Neuronal stem cell (in vitro differentiated cells): ENCODE results near the gene CAMTA1.

Experiments
- DNase-seq: peaks from one replicate; pipeline ENCODE4 v3.0.0-alpha.2; 2013; ENCODE audit warnings: low spot score
- H2AFZ ChIP-seq: one replicate; pipeline ENCODE4 v1.6.1; 2013; ENCODE audit warnings: mild to moderate bottlenecking, low read length, inconsistent platforms
- H2AK5ac ChIP-seq: 2 replicates; pipeline ENCODE4 v1.6.1; 2013; ENCODE audit warnings: low read depth, mild to moderate bottlenecking, inconsistent platforms, low read length, moderate library complexity, mixed read lengths
- H2BK120ac ChIP-seq: 2 replicates; pipeline ENCODE4 v1.6.1; 2013; ENCODE audit warnings: low read depth, mild to moderate bottlenecking, inconsistent platforms, low read length, moderate library complexity, mixed read lengths
- H2BK12ac ChIP-seq: one replicate; pipeline ENCODE4 v1.6.1; 2013; ENCODE audit warnings: low read length, inconsistent platforms
- H2BK15ac ChIP-seq: 2 replicates; pipeline ENCODE4 v1.6.1; 2013; ENCODE audit warnings: mild to moderate bottlenecking, low read length, inconsistent platforms, mixed read lengths
- H2BK5ac ChIP-seq: one replicate; pipeline ENCODE4 v1.6.1; 2013; ENCODE audit warnings: inconsistent platforms, mild to moderate bottlenecking, low read length, moderate library complexity
- H3K14ac ChIP-seq: one replicate; pipeline ENCODE4 v1.6.1; 2013; ENCODE audit warnings: low read length, inconsistent platforms
- H3K18ac ChIP-seq: 2 replicates; pipeline ENCODE4 v1.6.1; 2013; ENCODE audit warnings: low read length, inconsistent platforms
- H3K23ac ChIP-seq: 2 replicates; pipeline ENCODE4 v1.6.1; 2013; ENCODE audit warnings: low read depth, mild to moderate bottlenecking, mixed read lengths, low read length, inconsistent platforms; ENCODE audit not compliant: poor library complexity
- H3K27ac ChIP-seq: replicated peaks from 3 replicates; pipeline ENCODE4 v1.5.1; 2013; ENCODE audit warnings: low read length, inconsistent platforms
- H3K27me3 ChIP-seq, 3 experiments: 2 replicates each; pipeline ENCODE4 v1.6.1; 2013; ENCODE audit warnings: low read length in 3 of 3, mild to moderate bottlenecking in 2 of 3, inconsistent platforms in 1 of 3, low read depth in 1 of 3, mixed read lengths in 1 of 3, moderate library complexity in 1 of 3; ENCODE audit not compliant: control insufficient read depth in 3 of 3, insufficient read depth in 3 of 3
- H3K36me3 ChIP-seq, 2 donors: replicated peaks in 1 of 2; 2 replicates each; pipeline ENCODE4 v1.6.1; 2013; ENCODE audit warnings: low read length in 2 of 2; ENCODE audit not compliant: control insufficient read depth in 2 of 2, insufficient read depth in 2 of 2
- H3K4ac ChIP-seq: 2 replicates; pipeline ENCODE4 v1.6.1; 2013; ENCODE audit warnings: inconsistent platforms, mild to moderate bottlenecking, low read length, moderate library complexity
- H3K4me1 ChIP-seq, 2 donors: 1 replicate in 1 of 2; 2 replicates in 1 of 2; pipeline ENCODE4 v1.6.1; 2013; ENCODE audit warnings: low read length in 2 of 2, low read depth in 1 of 2; ENCODE audit not compliant: control insufficient read depth in 2 of 2, insufficient read depth in 1 of 2
- H3K4me2 ChIP-seq: one replicate; pipeline ENCODE4 v1.6.1; 2013; ENCODE audit warnings: mild to moderate bottlenecking, low read length, inconsistent platforms; ENCODE audit not compliant: insufficient read depth, poor library complexity, severe bottlenecking
- H3K4me3 ChIP-seq, 2 donors: 2 replicates each; pipeline ENCODE4 v1.5.1; 2013; ENCODE audit warnings: low read length in 2 of 2, mild to moderate bottlenecking in 2 of 2, inconsistent platforms in 1 of 2, moderate library complexity in 1 of 2
- H3K79me1 ChIP-seq: one replicate; pipeline ENCODE4 v1.6.1; 2013; ENCODE audit warnings: low read depth, mild to moderate bottlenecking, inconsistent platforms, low read length, moderate library complexity
- H3K9ac ChIP-seq: one replicate; pipeline ENCODE4 v1.6.1; 2013; ENCODE audit warnings: mild to moderate bottlenecking, low read depth, low read length, inconsistent platforms; ENCODE audit not compliant: poor library complexity
- H3K9me3 ChIP-seq, 2 donors: replicated peaks in 1 of 2; 2 replicates each; pipeline versions ENCODE3 to v1.6.1; 2013; ENCODE audit warnings: low read length in 2 of 2, mild to moderate bottlenecking in 2 of 2, inconsistent platforms in 1 of 2, low read depth in 1 of 2, mixed read lengths in 1 of 2, moderate library complexity in 1 of 2; ENCODE audit not compliant: control insufficient read depth in 2 of 2, insufficient read depth in 1 of 2
- H4K8ac ChIP-seq: one replicate; pipeline ENCODE4 v1.6.1; 2013; ENCODE audit warnings: low read depth, mild to moderate bottlenecking, inconsistent platforms, low read length, moderate library complexity
- H4K91ac ChIP-seq: one replicate; pipeline ENCODE4 v1.6.1; 2013; ENCODE audit warnings: low read length, low read depth, mild to moderate bottlenecking, inconsistent platforms; ENCODE audit not compliant: poor library complexity
- WGBS, 2 donors: extraction: QIAGEN DNeasy Blood & Tissue Kit; methylation state at CpG; one replicate each; pipeline ENCODE4 v1.1.7; 2013; ENCODE audit warnings: missing lambda C conversion rate in 2 of 2, mixed read lengths in 1 of 2; ENCODE audit not compliant: insufficient read length in 2 of 2, insufficient replicate concordance in 1 of 2; ENCODE audit errors: extremely low coverage in 2 of 2; 5-methylcytosine and 5-hydroxymethylcytosine counted together

The CAMTA1 gene

DNA sequence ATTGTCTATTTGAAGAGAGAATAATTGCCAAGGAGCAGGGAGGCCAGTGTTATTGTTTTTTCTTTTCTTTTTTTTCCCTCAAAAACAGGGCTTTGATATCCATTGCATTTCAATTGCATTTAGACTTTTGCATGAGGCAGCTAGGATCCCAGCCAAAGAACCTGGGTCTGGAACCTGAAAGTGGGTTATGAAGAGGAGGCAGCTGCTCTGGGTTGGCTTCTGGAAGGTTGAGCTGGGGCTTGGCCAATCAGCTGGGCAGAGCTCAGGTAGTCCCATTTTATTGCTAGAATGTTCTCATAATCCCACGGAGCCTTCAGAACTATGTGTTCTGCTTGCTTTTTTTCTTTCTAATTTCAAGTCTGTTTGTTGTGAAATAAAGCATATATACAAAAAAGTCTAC, 218.9 kb downstream of the CAMTA1 start:
- H3K14ac ChIP-seq, result no peak overlapping the region
- WGBS, 2 donors, result no CpG with 5 or more reads among the region's 1 CpG
- DNase-seq, result no peak
- no peak overlapping the region for H2BK12ac ChIP-seq
- no peak overlapping the region for H4K91ac ChIP-seq
- no peaks in the 10 kb centered on the region for H3K4me1 ChIP-seq
- H3K23ac ChIP-seq, result no peak overlapping the region
- no peak overlapping the region for H3K4me2 ChIP-seq
- H2AFZ ChIP-seq, result no peak overlapping the region
- H2BK120ac ChIP-seq, result no peak overlapping the region
- no peak overlapping the region for H3K9ac ChIP-seq
- peaks cover 0 to 34% (median 0%) of the 10 kb centered on the region in 3 experiments for H3K27me3 ChIP-seq
- no peak overlapping the region for H2BK15ac ChIP-seq
- no peak overlapping the region for H2BK5ac ChIP-seq
- no peak overlapping the region for H3K4ac ChIP-seq
- H4K8ac ChIP-seq, result no peak overlapping the region
- no peak overlapping the region for H3K18ac ChIP-seq
- no peak overlapping the region for H2AK5ac ChIP-seq
- H3K4me3 ChIP-seq, result no peak overlapping the region
- H3K27ac ChIP-seq, result no peak overlapping the region
- H3K9me3 ChIP-seq, result no peaks in the 10 kb centered on the region
- H3K79me1 ChIP-seq, result no peaks in the 10 kb centered on the region
- H3K36me3 ChIP-seq, result no peaks in the 10 kb centered on the region

DNA sequence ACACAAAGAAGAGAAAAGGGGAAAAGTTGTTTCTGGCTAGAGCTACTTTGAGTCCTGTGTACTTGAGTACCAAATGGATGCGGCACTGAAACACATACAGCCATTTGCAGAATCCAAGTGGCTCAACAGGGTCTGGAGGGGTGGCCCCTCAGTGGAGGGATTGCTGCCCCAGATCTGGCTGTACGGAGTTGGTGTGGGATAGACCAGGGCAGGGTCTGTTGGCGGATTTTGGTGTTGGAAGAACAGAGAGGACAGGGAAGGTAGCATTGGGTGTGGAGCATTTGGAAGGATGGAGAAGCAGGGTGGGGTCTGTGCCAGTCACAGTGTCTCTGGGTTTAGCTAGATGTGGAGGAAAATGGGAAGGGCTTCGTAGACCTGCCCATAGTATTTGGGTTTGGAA, 220.5 kb downstream of the CAMTA1 start:
- H3K18ac ChIP-seq, result no peak overlapping the region
- no peak for DNase-seq
- peaks cover 0 to 47% (median 0%) of the 10 kb centered on the region in 3 experiments for H3K27me3 ChIP-seq
- no peaks in the 10 kb centered on the region for H3K4me1 ChIP-seq
- no peak overlapping the region for H2AFZ ChIP-seq
- no peak overlapping the region for H2BK5ac ChIP-seq
- no peak overlapping the region for H3K9ac ChIP-seq
- H3K14ac ChIP-seq, result no peak overlapping the region
- no peaks in the 10 kb centered on the region for H3K36me3 ChIP-seq
- no peak overlapping the region for H4K8ac ChIP-seq
- no CpG with 5 or more reads among the region's 4 CpGs for WGBS, 2 donors
- no peak overlapping the region for H2BK15ac ChIP-seq
- no peaks in the 10 kb centered on the region for H3K9me3 ChIP-seq
- no peaks in the 10 kb centered on the region for H3K79me1 ChIP-seq
- H3K23ac ChIP-seq, result no peak overlapping the region
- no peak overlapping the region for H3K27ac ChIP-seq
- no peak overlapping the region for H2BK120ac ChIP-seq
- no peak overlapping the region for H4K91ac ChIP-seq
- H3K4me3 ChIP-seq, result no peak overlapping the region
- no peak overlapping the region for H3K4ac ChIP-seq
- no peak overlapping the region for H2BK12ac ChIP-seq
- H2AK5ac ChIP-seq, result no peak overlapping the region
- no peak overlapping the region for H3K4me2 ChIP-seq

DNA sequence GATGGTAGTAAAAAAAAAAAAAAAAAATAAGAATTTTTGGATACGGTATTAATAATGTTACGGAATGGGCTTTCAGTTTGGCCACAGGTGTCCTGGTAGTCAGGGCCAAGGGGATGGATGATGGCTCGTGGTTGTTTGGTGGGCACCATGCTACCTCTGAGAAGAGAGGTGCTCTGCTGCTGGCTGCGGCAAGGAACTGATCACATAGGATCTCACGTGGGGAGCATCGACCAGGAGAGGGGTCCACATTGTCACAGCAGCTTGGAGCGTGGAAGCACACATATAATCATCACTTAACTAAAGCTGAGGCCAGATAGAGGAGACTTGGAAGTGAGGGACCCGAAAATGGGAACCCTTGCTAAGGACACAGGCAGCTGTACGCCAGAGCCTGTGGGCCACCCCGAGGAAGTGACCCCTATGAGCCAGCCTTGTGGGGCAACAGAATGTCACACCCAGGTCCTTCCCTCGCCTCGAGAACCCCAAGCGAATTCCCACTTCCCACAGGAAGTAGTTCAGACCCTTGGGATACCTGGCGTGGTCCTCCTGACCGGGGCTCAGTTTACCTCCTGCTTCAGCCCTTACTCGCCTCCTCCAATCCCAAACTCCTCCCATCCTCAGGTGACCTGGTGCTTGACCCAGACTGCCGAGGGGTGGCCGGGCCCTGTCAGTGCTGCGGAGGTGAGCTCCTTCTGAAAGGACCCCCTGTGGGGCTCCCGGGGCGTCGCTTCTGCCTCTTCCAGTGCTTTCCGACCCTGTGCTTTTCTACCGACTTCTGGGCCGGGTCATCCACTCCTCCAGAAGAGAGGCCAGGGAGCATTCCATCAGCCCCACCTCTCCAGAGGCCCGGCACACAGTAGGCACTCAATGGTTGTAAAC, 222.0 kb downstream of the CAMTA1 start:
- Histone ChIP-seq H3K4me1 (no peaks in the 10 kb centered on the region), H3K27me3 (peaks cover 0 to 57% (median 0%) of the 10 kb centered on the region in 3 experiments), H3K9ac (no peak overlapping the region), H3K23ac (no peak overlapping the region), H3K4me2 (no peak overlapping the region), H2BK120ac (no peak overlapping the region), H3K4ac (no peak overlapping the region), H3K4me3 (no peak overlapping the region), H2BK15ac (no peak overlapping the region), H2BK5ac (no peak overlapping the region), H2AFZ (no peak overlapping the region), H3K9me3 (no peaks in the 10 kb centered on the region), H3K18ac (no peak overlapping the region), H2BK12ac (no peak overlapping the region), H3K27ac (no peak overlapping the region), H4K91ac (no peak overlapping the region), H3K79me1 (no peaks in the 10 kb centered on the region), H4K8ac (no peak overlapping the region), H2AK5ac (no peak overlapping the region), H3K36me3 (no peaks in the 10 kb centered on the region), H3K14ac (no peak overlapping the region)
- WGBS, 2 donors, result no CpG with 5 or more reads among the region's 26 CpGs
- no peak for DNase-seq

DNA sequence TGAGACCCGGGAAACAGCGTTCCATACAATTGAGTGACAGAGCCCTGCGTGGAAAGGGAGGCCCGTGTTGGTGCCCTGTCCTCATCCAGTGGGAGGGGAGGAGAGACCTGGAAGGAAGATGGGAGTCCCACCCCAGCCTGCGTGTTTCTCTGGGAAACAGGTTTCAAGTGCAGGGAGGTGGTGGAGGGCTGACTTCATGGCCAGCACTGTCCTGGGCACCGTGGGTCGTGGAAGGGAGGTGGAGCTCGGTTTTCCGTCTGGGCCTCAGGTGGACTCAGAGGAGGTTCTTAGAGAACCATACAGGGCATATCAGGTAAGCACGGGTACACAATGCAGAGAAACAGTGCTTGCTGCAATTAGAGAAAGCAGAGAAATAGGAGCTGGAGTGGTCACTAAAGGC, 222.6 kb downstream of the CAMTA1 start:
- H3K36me3 ChIP-seq, result no peaks in the 10 kb centered on the region
- H3K14ac ChIP-seq, result no peak overlapping the region
- H3K4ac ChIP-seq, result no peak overlapping the region
- H3K27me3 ChIP-seq, result peaks cover 0 to 60% (median 0%) of the 10 kb centered on the region in 3 experiments
- H3K18ac ChIP-seq, result no peak overlapping the region
- H3K4me1 ChIP-seq, result no peaks in the 10 kb centered on the region
- no peak overlapping the region for H4K8ac ChIP-seq
- H3K23ac ChIP-seq, result no peak overlapping the region
- no peak overlapping the region for H2AFZ ChIP-seq
- no peak overlapping the region for H3K9ac ChIP-seq
- DNase-seq, result no peak
- no CpG with 5 or more reads among the region's 10 CpGs for WGBS, 2 donors
- H2BK120ac ChIP-seq, result no peak overlapping the region
- H2BK12ac ChIP-seq, result no peak overlapping the region
- no peak overlapping the region for H2AK5ac ChIP-seq
- no peaks in the 10 kb centered on the region for H3K79me1 ChIP-seq
- H4K91ac ChIP-seq, result no peak overlapping the region
- no peak overlapping the region for H3K4me3 ChIP-seq
- no peaks in the 10 kb centered on the region for H3K9me3 ChIP-seq
- no peak overlapping the region for H3K4me2 ChIP-seq
- no peak overlapping the region for H3K27ac ChIP-seq
- no peak overlapping the region for H2BK15ac ChIP-seq
- H2BK5ac ChIP-seq, result no peak overlapping the region
